ENCODE data around the gene VAPA.
"Not testable (repeated sequence)": the region's sequence is repeated elsewhere in the genome, so short reads cannot be mapped to it uniquely, and the experiment has no call there.

VAPA gene

GRCh38 chr18:9877655-9878014, 36.2 kb upstream of the VAPA start:
- Mint-ChIP-seq H3K27ac (peak overlapping the region; percentile 85), H3K36me3 (ENCODE audit: low read depth) (no peaks in the 10 kb centered on the region), H3K4me1 (ENCODE audit: low read depth) (peaks cover 17% of the 10 kb centered on the region), H3K4me3 (peak overlapping the region; percentile 59), H3K27me3 (ENCODE audit: low read depth) (no peaks in the 10 kb centered on the region), H3K9me3 (no peaks in the 10 kb centered on the region)
- DNase-seq (ENCODE audit: low spot score): no peak

- Mint-ChIP-seq H3K27ac (no peak overlapping the region), H3K27me3 (ENCODE audit: low read depth) (no peaks in the 10 kb centered on the region), H3K4me3 (no peak overlapping the region), H3K36me3 (ENCODE audit: low read depth) (no peaks in the 10 kb centered on the region), H3K4me1 (ENCODE audit: low read depth) (peaks cover 17% of the 10 kb centered on the region), H3K9me3 (no peaks in the 10 kb centered on the region)
- no peak for DNase-seq (ENCODE audit: low spot score)
Observed at GRCh38 chr18:9878095-9878494, 35.7 kb upstream of the VAPA start.

- Mint-ChIP-seq H3K4me1 (ENCODE audit: low read depth) (peaks cover 17% of the 10 kb centered on the region), H3K36me3 (ENCODE audit: low read depth) (no peaks in the 10 kb centered on the region), H3K27me3 (ENCODE audit: low read depth) (no peaks in the 10 kb centered on the region), H3K9me3 (no peaks in the 10 kb centered on the region), H3K27ac (no peak overlapping the region), H3K4me3 (no peak overlapping the region)
- DNase-seq (ENCODE audit: low spot score): no peak
Observed at GRCh38 chr18:9878783-9879242, 35.0 kb upstream of the VAPA start.

GRCh38 chr18:9884090-9884489, 29.7 kb upstream of the VAPA start:
- Mint-ChIP-seq H3K27ac (no peak overlapping the region), H3K9me3 (no peaks in the 10 kb centered on the region), H3K36me3 (ENCODE audit: low read depth) (no peaks in the 10 kb centered on the region), H3K4me1 (ENCODE audit: low read depth) (peaks cover 7% of the 10 kb centered on the region), H3K27me3 (ENCODE audit: low read depth) (no peaks in the 10 kb centered on the region), H3K4me3 (no peak overlapping the region)
- no peak for DNase-seq (ENCODE audit: low spot score)

GRCh38 chr18:9884532-9885140, 29.2 kb upstream of the VAPA start:
- Mint-ChIP-seq H3K36me3 (ENCODE audit: low read depth) (no peaks in the 10 kb centered on the region), H3K27me3 (ENCODE audit: low read depth) (no peaks in the 10 kb centered on the region), H3K27ac (no peak overlapping the region), H3K4me3 (no peak overlapping the region), H3K9me3 (no peaks in the 10 kb centered on the region), H3K4me1 (ENCODE audit: low read depth) (peaks cover 7% of the 10 kb centered on the region)
- no peak for DNase-seq (ENCODE audit: low spot score)

DNA sequence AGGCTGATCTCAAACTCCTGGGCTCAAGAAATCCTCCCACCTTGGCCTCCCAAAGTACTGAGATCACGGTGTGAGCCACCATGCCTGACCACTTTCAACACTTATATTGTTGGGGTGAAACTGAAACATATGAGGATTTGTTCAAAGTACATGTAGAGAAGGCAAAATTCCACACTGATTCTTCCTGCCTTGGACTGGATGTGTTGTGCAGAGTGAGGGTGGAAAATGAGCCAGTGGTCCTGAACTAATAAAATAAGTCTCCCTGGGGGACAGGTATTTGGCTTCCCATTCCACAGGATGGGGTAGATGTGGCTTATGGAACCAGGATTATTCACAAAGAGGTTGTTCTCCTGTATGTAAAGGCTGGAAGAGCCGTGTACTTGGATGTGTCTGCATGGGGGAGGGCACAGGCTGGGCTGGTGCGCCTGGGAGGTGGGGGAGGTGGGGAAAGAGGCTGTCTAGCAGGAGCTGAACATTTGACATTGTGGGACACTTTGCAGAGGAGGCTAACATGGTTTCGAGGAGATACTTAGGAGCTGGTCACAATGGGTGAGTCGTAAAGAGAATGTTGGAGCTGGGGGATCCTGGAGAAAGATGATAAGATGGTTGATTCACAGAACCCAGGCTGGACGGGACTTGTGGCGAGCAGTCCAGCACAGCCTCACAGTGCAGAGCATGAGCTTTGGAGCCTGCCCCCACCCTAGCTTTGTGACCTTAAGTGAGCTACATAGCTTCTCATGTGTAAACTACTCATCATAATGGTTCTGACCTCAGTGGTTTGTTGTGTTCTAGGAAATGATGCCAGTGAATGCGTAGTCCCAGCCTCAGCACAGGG, 28.4 kb upstream of the VAPA start, which contains the start of gene TXNDC2:
TSS of gene TXNDC2 (plus strand) at position 804 of the 835 bp plus-strand sequence. CDS start 708 bp downstream, outside the sequence.
- H3K27me3 Mint-ChIP-seq (ENCODE audit: low read depth): no peaks in the 10 kb centered on the region
- H3K4me1 Mint-ChIP-seq (ENCODE audit: low read depth): peaks cover 7% of the 10 kb centered on the region
- no peaks in the 10 kb centered on the region for H3K36me3 Mint-ChIP-seq (ENCODE audit: low read depth)
- no peak within 1 kb of the TSS for H3K4me3 Mint-ChIP-seq
- no peaks in the 10 kb centered on the region for H3K9me3 Mint-ChIP-seq
- DNase-seq (ENCODE audit: low spot score): peak; percentile 14
- H3K27ac Mint-ChIP-seq: no peak within 1 kb of the TSS

GRCh38 chr18:9886005-9886348, 27.8 kb upstream of the VAPA start:
- H3K27ac Mint-ChIP-seq: no peak overlapping the region
- H3K36me3 Mint-ChIP-seq (ENCODE audit: low read depth): no peaks in the 10 kb centered on the region
- no peak for DNase-seq (ENCODE audit: low spot score)
- H3K4me1 Mint-ChIP-seq (ENCODE audit: low read depth): peaks cover 7% of the 10 kb centered on the region
- H3K27me3 Mint-ChIP-seq (ENCODE audit: low read depth): no peaks in the 10 kb centered on the region
- no peak overlapping the region for H3K4me3 Mint-ChIP-seq
- no peaks in the 10 kb centered on the region for H3K9me3 Mint-ChIP-seq

GRCh38 chr18:9887992-9888391, 25.8 kb upstream of the VAPA start:
- Mint-ChIP-seq H3K36me3 (ENCODE audit: low read depth) (no peaks in the 10 kb centered on the region), H3K4me1 (ENCODE audit: low read depth) (peaks cover 7% of the 10 kb centered on the region), H3K9me3 (no peaks in the 10 kb centered on the region), H3K27me3 (ENCODE audit: low read depth) (no peaks in the 10 kb centered on the region), H3K27ac (no peak overlapping the region), H3K4me3 (no peak overlapping the region)
- no peak for DNase-seq (ENCODE audit: low spot score)

DNA sequence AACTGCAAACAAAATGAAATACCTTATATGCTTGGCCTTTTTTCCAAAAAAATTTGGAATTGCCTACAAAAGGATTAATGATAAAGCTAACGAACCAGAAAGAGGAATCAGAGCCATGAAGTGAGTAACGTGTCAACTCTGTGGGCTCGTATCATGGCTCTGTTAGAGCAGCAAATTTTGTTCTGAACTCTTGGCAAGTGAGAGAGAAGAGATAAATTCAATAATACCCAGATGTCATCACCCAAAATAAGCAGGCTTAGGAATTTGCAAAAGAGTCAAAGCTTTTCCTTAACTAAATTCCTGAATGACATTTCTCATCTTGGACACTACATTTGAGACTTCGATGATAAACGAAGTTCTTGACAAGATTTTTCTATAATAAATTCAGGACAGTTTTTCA, 23.6 kb upstream of the VAPA start:
- Mint-ChIP-seq H3K4me1 (ENCODE audit: low read depth) (peaks cover 14% of the 10 kb centered on the region), H3K4me3 (no peak overlapping the region), H3K27ac (no peak overlapping the region), H3K27me3 (ENCODE audit: low read depth) (no peaks in the 10 kb centered on the region), H3K9me3 (no peaks in the 10 kb centered on the region), H3K36me3 (ENCODE audit: low read depth) (no peaks in the 10 kb centered on the region)
- no peak for DNase-seq (ENCODE audit: low spot score)

- peaks cover 16% of the 10 kb centered on the region for H3K4me1 Mint-ChIP-seq (ENCODE audit: low read depth)
- H3K36me3 Mint-ChIP-seq (ENCODE audit: low read depth): no peaks in the 10 kb centered on the region
- no peak for DNase-seq (ENCODE audit: low spot score)
- H3K27ac Mint-ChIP-seq: no peak overlapping the region
- H3K4me3 Mint-ChIP-seq: no peak overlapping the region
- no peaks in the 10 kb centered on the region for H3K9me3 Mint-ChIP-seq
- no peaks in the 10 kb centered on the region for H3K27me3 Mint-ChIP-seq (ENCODE audit: low read depth)
Observed at GRCh38 chr18:9890957-9891356, 22.9 kb upstream of the VAPA start.

- not testable (repeated sequence) for H3K27ac Mint-ChIP-seq; H3K27me3 Mint-ChIP-seq (ENCODE audit: low read depth); H3K36me3 Mint-ChIP-seq (ENCODE audit: low read depth); H3K9me3 Mint-ChIP-seq; DNase-seq (ENCODE audit: low spot score); H3K4me3 Mint-ChIP-seq
- peaks cover 15% of the 10 kb centered on the region for H3K4me1 Mint-ChIP-seq (ENCODE audit: low read depth)
Observed at GRCh38 chr18:9891515-9891914, 22.3 kb upstream of the VAPA start.

DNA sequence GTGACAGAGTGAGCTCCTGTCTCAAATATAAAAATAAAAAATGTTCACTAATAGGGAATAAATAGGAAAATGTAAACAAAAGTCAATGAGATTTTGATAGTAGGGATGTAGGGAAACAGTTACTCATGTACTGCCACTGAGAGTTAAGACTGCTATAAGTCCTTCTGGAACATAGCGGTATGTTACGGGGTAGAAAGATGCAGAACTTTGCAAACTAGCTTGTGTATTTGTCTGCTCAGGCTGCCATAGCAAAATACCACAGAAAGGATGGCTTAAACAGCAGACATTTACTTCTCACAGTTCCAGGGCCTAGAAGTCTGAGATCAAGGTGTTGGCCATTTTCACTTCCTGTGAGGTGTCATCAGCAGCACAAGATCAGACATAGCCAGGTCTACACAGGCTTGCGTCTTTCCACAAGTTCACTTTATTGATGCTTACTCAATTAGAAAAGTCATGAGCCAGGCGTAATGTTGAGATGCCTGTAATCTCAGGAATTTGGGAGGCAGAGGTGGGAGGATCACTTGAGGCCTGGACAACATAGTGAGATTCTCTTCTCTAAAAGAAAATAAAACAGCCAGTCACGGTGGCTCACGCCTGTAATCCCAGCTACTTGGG, 19.3 kb upstream of the VAPA start:
- H3K9me3 Mint-ChIP-seq: no peaks in the 10 kb centered on the region
- H3K36me3 Mint-ChIP-seq (ENCODE audit: low read depth): no peaks in the 10 kb centered on the region
- H3K4me3 Mint-ChIP-seq: no peak overlapping the region
- H3K4me1 Mint-ChIP-seq (ENCODE audit: low read depth): peaks cover 33% of the 10 kb centered on the region
- no peaks in the 10 kb centered on the region for H3K27me3 Mint-ChIP-seq (ENCODE audit: low read depth)
- DNase-seq (ENCODE audit: low spot score): no peak
- H3K27ac Mint-ChIP-seq: peak overlapping the region; percentile 52

GRCh38 chr18:9897129-9897528, 16.7 kb upstream of the VAPA start:
- H3K27ac Mint-ChIP-seq: no peak overlapping the region
- no peaks in the 10 kb centered on the region for H3K27me3 Mint-ChIP-seq (ENCODE audit: low read depth)
- no peak for DNase-seq (ENCODE audit: low spot score)
- H3K9me3 Mint-ChIP-seq: no peaks in the 10 kb centered on the region
- no peaks in the 10 kb centered on the region for H3K36me3 Mint-ChIP-seq (ENCODE audit: low read depth)
- H3K4me1 Mint-ChIP-seq (ENCODE audit: low read depth): peaks cover 35% of the 10 kb centered on the region
- no peak overlapping the region for H3K4me3 Mint-ChIP-seq

DNA sequence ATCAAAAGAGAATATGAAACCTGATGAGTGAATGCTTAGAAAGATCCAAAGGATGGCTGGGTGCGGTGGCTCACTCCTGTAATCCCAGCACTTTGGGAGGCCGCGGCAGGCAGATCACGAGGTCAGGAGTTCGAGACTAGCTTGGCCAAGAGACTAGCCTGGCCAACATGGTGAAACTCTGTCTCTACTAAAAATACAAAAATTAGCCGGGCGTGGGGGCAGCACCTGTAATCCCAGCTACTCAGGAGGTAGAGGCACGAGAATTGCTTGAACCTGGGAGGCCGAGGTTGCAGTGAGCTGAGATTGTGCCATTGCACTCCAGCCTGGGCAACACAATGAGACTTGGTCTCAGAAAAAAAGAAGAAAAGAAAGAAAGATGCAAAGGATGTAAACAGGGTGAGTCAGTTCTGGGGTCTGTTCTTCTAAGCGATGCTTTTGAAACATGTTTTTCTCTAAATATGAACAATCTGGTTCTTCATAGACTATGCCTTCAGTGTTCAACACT, 16.0 kb upstream of the VAPA start:
- DNase-seq (ENCODE audit: low spot score); H3K27me3 Mint-ChIP-seq (ENCODE audit: low read depth); H3K27ac Mint-ChIP-seq; H3K4me3 Mint-ChIP-seq; H3K36me3 Mint-ChIP-seq (ENCODE audit: low read depth); H3K9me3 Mint-ChIP-seq: not testable (repeated sequence)
- H3K4me1 Mint-ChIP-seq (ENCODE audit: low read depth): peaks cover 35% of the 10 kb centered on the region
